NCI-H510A (cell line): Measurements from ENCODE around the gene GUCY1B1.
"Not testable (repeated sequence)": the region's sequence is repeated elsewhere in the genome, so short reads cannot be mapped to it uniquely, and the experiment has no call there.

Experiments
- DNase-seq: peaks from one replicate; lab custom pipeline; 2025; lab: John Stamatoyannopoulos, UW

GUCY1B1 gene

GRCh38 chr4:155761916-155762315, 3.1 kb downstream of the GUCY1B1 start:
- DNase-seq = no peak

- no peak for DNase-seq
Observed at GRCh38 chr4:155762334-155762733, 3.5 kb downstream of the GUCY1B1 start.

- DNase-seq = no peak
Observed at GRCh38 chr4:155763551-155763950, 4.7 kb downstream of the GUCY1B1 start.

- no peak for DNase-seq
Observed at GRCh38 chr4:155765149-155765548, 6.3 kb downstream of the GUCY1B1 start.

- no peak for DNase-seq
Observed at GRCh38 chr4:155766622-155767021, 7.8 kb downstream of the GUCY1B1 start.

GRCh38 chr4:155768370-155768769, 9.5 kb downstream of the GUCY1B1 start:
- DNase-seq = no peak

- no peak for DNase-seq
Observed at GRCh38 chr4:155769090-155769489, 10.3 kb downstream of the GUCY1B1 start.

GRCh38 chr4:155772459-155773195, 13.8 kb downstream of the GUCY1B1 start:
- no peak for DNase-seq

GRCh38 chr4:155773196-155773800, 14.5 kb downstream of the GUCY1B1 start:
- no peak for DNase-seq

- DNase-seq = no peak
Observed at GRCh38 chr4:155774033-155774432, 15.2 kb downstream of the GUCY1B1 start.

GRCh38 chr4:155777971-155778735, 19.3 kb downstream of the GUCY1B1 start:
- no peak for DNase-seq

- no peak for DNase-seq
Observed at GRCh38 chr4:155780775-155781174, 22.0 kb downstream of the GUCY1B1 start.

- no peak for DNase-seq
Observed at GRCh38 chr4:155781249-155781831, 22.5 kb downstream of the GUCY1B1 start.

GRCh38 chr4:155784637-155785036, 25.8 kb downstream of the GUCY1B1 start:
- DNase-seq = no peak

- DNase-seq = no peak
Observed at GRCh38 chr4:155785828-155786227, 27.0 kb downstream of the GUCY1B1 start.

GRCh38 chr4:155787113-155787710, 28.4 kb downstream of the GUCY1B1 start:
- DNase-seq = peak; percentile 1

- DNase-seq = no peak
Observed at GRCh38 chr4:155789391-155789790, 30.6 kb downstream of the GUCY1B1 start.

GRCh38 chr4:155789982-155790381, 31.2 kb downstream of the GUCY1B1 start:
- no peak for DNase-seq

- DNase-seq = no peak
Observed at GRCh38 chr4:155794589-155795236, 35.9 kb downstream of the GUCY1B1 start.

GRCh38 chr4:155795991-155796390, 37.2 kb downstream of the GUCY1B1 start:
- no peak for DNase-seq

GRCh38 chr4:155797581-155797980, 38.8 kb downstream of the GUCY1B1 start:
- not testable (repeated sequence) for DNase-seq
